Esophagus muscularis mucosa (tissue), 3 donors: ENCODE measurements around the gene TMEM156.

Experiments
- CTCF ChIP-seq, 3 experiments: fragments of 200-600 bp in 2 of 3; fragments of 450-650 bp in 1 of 3; sonication (generic) in 2 of 3; IDR thresholded peaks; one replicate each; pipeline ENCODE4 v1.5.1; 2017 to 2019; ENCODE audit warnings: antibody characterized with exemption in 3 of 3, mild to moderate bottlenecking in 2 of 3, moderate library complexity in 1 of 3
- EP300 ChIP-seq: sonication (generic); formaldehyde crosslinking; IDR thresholded peaks from one replicate; pipeline ENCODE4 v1.6.1; 2017; ENCODE audit warnings: antibody characterized with exemption

- TF ChIP-seq CTCF (IDR thresholded peaks at IDR 0.05) (no peak), EP300 (no peak)
These were observed 53.1 kb downstream of the TMEM156 start for GRCh38 chr4:38979081-38979480.
